Measurements from ENCODE around the gene TNFRSF19. TPM values are rescaled to one million over a fixed set of nuclear protein-coding genes. Genes with fewer than 3 reads are reported as not detected.
A peak's percentile ranks its signal among the peaks of the same experiment; 100 is the strongest.

Gene TNFRSF19
- total and polyA plus RNA-seq, 10 of the 15 experiments (the other 5 are each of a cell fraction or from before 2014, with no cell fraction given): 16.4 to 46.2 (median 35.4) TPM

- ChIA-PET RAD21 (ENCODE audit: unreplicated experiment) (no interaction called here), CTCF (no interaction called here), POLR2A (no interaction called here), SMC1A (ENCODE audit: uncharacterized antibody, unreplicated experiment) (interaction anchor here (1.4 kb wide), 1 partner anchor 18 kb away, joined by 4 read pairs; no protein-coding TSS in a partner anchor)
- Histone ChIP-seq H3K4me2 (ENCODE audit: control insufficient read depth, insufficient read depth) (no peak overlapping the region), H3K4me3 (no peak overlapping the region), H3K9me3 (replicated peaks; ENCODE audit: control insufficient read depth, insufficient read depth, low read length) (no peaks in the 10 kb centered on the region; the same call in 2 of the 3 replicates), H3K27ac (ENCODE audit: control insufficient read depth, insufficient read depth) (peak overlapping the region; percentile 51), H3K9ac (ENCODE audit: control insufficient read depth, insufficient read depth, low read length) (no peak overlapping the region), H3K36me3 (ENCODE audit: control insufficient read depth in 2 of 2, insufficient read depth in 2 of 2, low read length in 1 of 2) (no peaks in the 10 kb centered on the region), H4K20me1 (ENCODE audit: control insufficient read depth, insufficient read depth) (no peaks in the 10 kb centered on the region), H3K79me2 (ENCODE audit: control insufficient read depth, insufficient read depth, low read length) (no peaks in the 10 kb centered on the region), H2AFZ (ENCODE audit: control insufficient read depth, low read depth, low read length) (no peak overlapping the region), H3K4me1 (ENCODE audit: control insufficient read depth, insufficient read depth, low read length) (peaks cover 46% of the 10 kb centered on the region), H3K27me3 (replicated peaks in 1 of 2; ENCODE audit: control insufficient read depth in 2 of 2, insufficient read depth in 2 of 2, low read length in 1 of 2) (no peaks in the 10 kb centered on the region)
- no peak for FAIRE-seq
- 73% methylated on average over 13 of the region's 14 CpGs for WGBS (ENCODE audit: insufficient coverage, insufficient replicate concordance, low lambda C conversion rate, missing lambda C conversion rate)
- BruUV-seq (replicated peaks): no TSS peak
- in situ Hi-C loops (cut with MboI) (no loop called here), intact Hi-C loops (cut with micrococcal nuclease; ENCODE audit: unreplicated experiment) (no loop called here)
- no peak for DNase-seq (ENCODE audit: low read depth, low spot score)
- peak; percentile 9; the same call in 2 of the 3 replicates for ATAC-seq
- 0 out of 2 replicates have a peak, but pooled peaks have one; percentile 50 for TF ChIP-seq PML (IDR thresholded peaks at IDR 0.05; ENCODE audit: low read length)
- no peak for TF ChIP-seq ZBTB40 (IDR thresholded peaks at IDR 0.05; ENCODE audit: borderline replicate concordance)
- TF ChIP-seq EED (IDR thresholded peaks at IDR 0.05; ENCODE audit: low read depth): peak; percentile 62
- TF ChIP-seq MEF2A (IDR thresholded peaks at IDR 0.05; ENCODE audit: insufficient read depth, low read depth, low read length): peak; percentile 61; the same call in 1 of the 2 replicates
- TF ChIP-seq ETV6 (conservative IDR thresholded peaks at IDR 0.05 in 1 of 2, IDR thresholded peaks at IDR 0.05 in 1 of 2; ENCODE audit: borderline replicate concordance in 1 of 2, low read depth in 1 of 2): peak in 1 of 2 experiments; percentile 38; a peak in 1 of 4 replicates
- TF ChIP-seq ATF2 (IDR thresholded peaks at IDR 0.05; ENCODE audit: low read length): peak; percentile 7; the same call in 1 of the 2 replicates
- TF ChIP-seq POLR2A (IDR thresholded peaks at IDR 0.05; ENCODE audit: low read depth, low read length): no peak
- peak; percentile 82 for TF ChIP-seq BCL3 (IDR thresholded peaks at IDR 0.05; ENCODE audit: borderline replicate concordance, insufficient read depth, low read depth, low read length, poor library complexity, severe bottlenecking)
- 0 out of 2 replicates have a peak, but pooled peaks have one; percentile 11 for TF ChIP-seq SPI1 (IDR thresholded peaks at IDR 0.05; ENCODE audit: borderline replicate concordance, insufficient read depth, low read depth, low read length)
- peak; percentile 63; the same call in 1 of the 2 replicates for TF ChIP-seq MLLT1 (IDR thresholded peaks at IDR 0.05)
Measured at GRCh38 chr13:23558675-23559536, 11.3 kb upstream of the TNFRSF19 start.

Data from GM12878 (cell line).